Keratinocyte (primary cell): ENCODE measurements around the gene AOC1. TPM values are rescaled to one million over a fixed set of nuclear protein-coding genes. Genes with fewer than 3 reads are reported as not detected.

Experiments
- DNase-seq: peaks from one replicate; pipeline ENCODE4 v3.0.0-alpha.2; 2011; ENCODE audit warnings: low read depth, missing footprints, low spot score
- FAIRE-seq: peaks from 2 replicates; lab custom pipeline; 2011; peaks lifted over from hg19 to GRCh38; lab: Jason Lieb, UNC
- H2AFZ ChIP-seq: 2 replicates; pipeline ENCODE4 v1.6.0; 2012; ENCODE audit warnings: low read length, control low read depth, inconsistent platforms; ENCODE audit not compliant: control insufficient read depth
- H3K27ac ChIP-seq: 2 replicates; pipeline ENCODE4 v1.5.1; 2011; ENCODE audit warnings: low read length; ENCODE audit not compliant: control insufficient read depth, insufficient read depth
- H3K27me3 ChIP-seq: 3 replicates; pipeline ENCODE4 v1.6.0; 2011; ENCODE audit warnings: low read length; ENCODE audit not compliant: control insufficient read depth, insufficient read depth; ENCODE audit errors: extremely low read depth
- H3K36me3 ChIP-seq, 2 experiments: 2 replicates in 1 of 2; 3 replicates in 1 of 2; pipeline ENCODE4 v1.5.1; 2011; ENCODE audit warnings: low read length in 2 of 2, mild to moderate bottlenecking in 1 of 2; ENCODE audit not compliant: control insufficient read depth in 2 of 2, insufficient read depth in 2 of 2; ENCODE audit errors: extremely low read depth in 1 of 2
- H3K4me1 ChIP-seq: 3 replicates; pipeline ENCODE4 v1.5.1; 2011; ENCODE audit warnings: low read length; ENCODE audit not compliant: control insufficient read depth, insufficient read depth; ENCODE audit errors: extremely low read depth
- H3K4me2 ChIP-seq: 3 replicates; pipeline ENCODE4 v1.6.0; 2011; ENCODE audit warnings: low read depth, low read length; ENCODE audit not compliant: control insufficient read depth, insufficient read depth; ENCODE audit errors: extremely low read depth
- H3K4me3 ChIP-seq, 3 experiments: fragments of 200-600 bp in 1 of 3; sonication (generic) in 1 of 3; 2 replicates in 2 of 3; 3 replicates in 1 of 3; pipeline ENCODE4 v1.5.1; 2011 to 2016; ENCODE audit warnings: low read length in 3 of 3, mild to moderate bottlenecking in 3 of 3, control low read depth in 2 of 3, inconsistent platforms in 1 of 3, low read depth in 1 of 3, mixed read lengths in 1 of 3, mixed run types in 1 of 3, moderate library complexity in 1 of 3; ENCODE audit not compliant: control insufficient read depth in 2 of 3, insufficient read depth in 2 of 3; ENCODE audit errors: extremely low read depth in 1 of 3
- H3K79me2 ChIP-seq: 2 replicates; pipeline ENCODE4 v1.6.0; 2012; ENCODE audit warnings: low read length; ENCODE audit not compliant: control insufficient read depth, insufficient read depth
- H3K9ac ChIP-seq: 3 replicates; pipeline ENCODE4 v1.6.0; 2011; ENCODE audit warnings: low read length; ENCODE audit not compliant: control insufficient read depth, insufficient read depth; ENCODE audit errors: extremely low read depth
- H3K9me1 ChIP-seq: 3 replicates; pipeline ENCODE4 v1.6.0; 2011; ENCODE audit warnings: low read length; ENCODE audit not compliant: control insufficient read depth, insufficient read depth; ENCODE audit errors: extremely low read depth
- H3K9me3 ChIP-seq: 2 replicates; pipeline ENCODE4 v1.5.1; 2012; ENCODE audit warnings: low read depth, low read length; ENCODE audit not compliant: control insufficient read depth
- H4K20me1 ChIP-seq: 3 replicates; pipeline ENCODE4 v1.6.0; 2011; ENCODE audit warnings: low read length; ENCODE audit not compliant: control insufficient read depth, insufficient read depth; ENCODE audit errors: extremely low read depth
- EZH2 ChIP-seq: IDR thresholded peaks from one replicate; pipeline ENCODE4 v1.6.1; 2012; ENCODE audit warnings: inconsistent platforms, mild to moderate bottlenecking, low read length, moderate library complexity
- dilution Hi-C: fragments of 300-500 bp; cut with MboI; formaldehyde crosslinking; loops from one replicate; pipeline ENCODE4 v1.7.0; 2020; ENCODE audit warnings: low sequenced_read_pairs; ENCODE audit not compliant: extremely low pct_ligation_motif_present
- polyA plus RNA-seq, 5 experiments: library from polyadenylated mRNA; depleted of rRNA in 3 of 5; stranded (reverse) in 3 of 5; stranded (forward) in 1 of 5; unstranded in 1 of 5; fragments of >200 nt; gene quantifications; 1 replicate in 1 of 5; 2 replicates in 3 of 5; 3 replicates in 1 of 5; pipeline versions ENCODE4 v1.2.1 to v1.2.3, GENCODE V29; 2011 to 2012; ENCODE audit warnings: missing spikeins in 2 of 5, low read depth in 1 of 5, low replicate concordance in 1 of 5
- TF ChIP-seq, protein P1 (sequence below), 3 experiments: IDR thresholded peaks in 1 of 3; conservative IDR thresholded peaks in 1 of 3; optimal IDR thresholded peaks in 1 of 3; 2 replicates in 2 of 3; 3 replicates in 1 of 3; pipeline versions ENCODE3 to v1.5.1; 2011; ENCODE audit warnings: low read length in 3 of 3, mild to moderate bottlenecking in 3 of 3, moderate library complexity in 2 of 3, control low read depth in 1 of 3, inconsistent platforms in 1 of 3; ENCODE audit not compliant: insufficient read depth in 2 of 3; ENCODE audit errors: extremely low read depth in 1 of 3

Gene AOC1
- polyA plus RNA-seq, 1 donor (not counting 4 experiments of a cell fraction or from before 2014, with no cell fraction given) = not detected

DNA sequence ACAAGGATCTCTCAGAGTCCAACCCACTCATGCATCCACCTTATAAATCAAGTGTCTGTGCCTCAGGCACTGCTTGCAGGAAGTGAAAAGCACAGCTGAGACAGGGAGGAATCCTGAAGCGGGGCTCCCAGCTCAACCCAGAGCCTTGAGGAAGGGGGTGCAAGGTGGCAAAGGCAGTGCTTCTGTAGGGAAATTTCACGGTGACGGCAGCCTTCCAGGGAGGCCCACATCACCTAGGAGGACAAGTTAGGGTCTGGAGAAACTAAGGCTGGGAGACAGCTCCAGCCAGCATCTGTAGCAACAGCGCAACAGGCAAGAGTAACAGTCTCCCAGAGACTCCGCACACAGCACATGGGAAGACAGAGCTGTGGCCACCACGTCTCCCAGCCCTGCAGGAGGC lies 2.7 kb downstream of the AOC1 start:
- dilution Hi-C loops = no loop called here
- H3K4me2 ChIP-seq = no peak overlapping the region
- no peaks in the 10 kb centered on the region for H3K79me2 ChIP-seq
- H3K36me3 ChIP-seq = no peaks in the 10 kb centered on the region
- H4K20me1 ChIP-seq = no peaks in the 10 kb centered on the region
- no peak overlapping the region for H3K9ac ChIP-seq
- H3K4me3 ChIP-seq = no peak overlapping the region
- no peak for TF ChIP-seq EZH2
- TF ChIP-seq, protein P1, sequence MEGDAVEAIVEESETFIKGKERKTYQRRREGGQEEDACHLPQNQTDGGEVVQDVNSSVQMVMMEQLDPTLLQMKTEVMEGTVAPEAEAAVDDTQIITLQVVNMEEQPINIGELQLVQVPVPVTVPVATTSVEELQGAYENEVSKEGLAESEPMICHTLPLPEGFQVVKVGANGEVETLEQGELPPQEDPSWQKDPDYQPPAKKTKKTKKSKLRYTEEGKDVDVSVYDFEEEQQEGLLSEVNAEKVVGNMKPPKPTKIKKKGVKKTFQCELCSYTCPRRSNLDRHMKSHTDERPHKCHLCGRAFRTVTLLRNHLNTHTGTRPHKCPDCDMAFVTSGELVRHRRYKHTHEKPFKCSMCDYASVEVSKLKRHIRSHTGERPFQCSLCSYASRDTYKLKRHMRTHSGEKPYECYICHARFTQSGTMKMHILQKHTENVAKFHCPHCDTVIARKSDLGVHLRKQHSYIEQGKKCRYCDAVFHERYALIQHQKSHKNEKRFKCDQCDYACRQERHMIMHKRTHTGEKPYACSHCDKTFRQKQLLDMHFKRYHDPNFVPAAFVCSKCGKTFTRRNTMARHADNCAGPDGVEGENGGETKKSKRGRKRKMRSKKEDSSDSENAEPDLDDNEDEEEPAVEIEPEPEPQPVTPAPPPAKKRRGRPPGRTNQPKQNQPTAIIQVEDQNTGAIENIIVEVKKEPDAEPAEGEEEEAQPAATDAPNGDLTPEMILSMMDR (optimal IDR thresholded peaks at IDR 0.05 in 1 of 3, IDR thresholded peaks at IDR 0.05 in 1 of 3, conservative IDR thresholded peaks at IDR 0.05 in 1 of 3; ENCODE audit: extremely low read depth in 1 of 3, insufficient read depth in 2 of 3, low read length in 3 of 3) = no peak
- no peak overlapping the region for H2AFZ ChIP-seq
- no peaks in the 10 kb centered on the region for H3K9me3 ChIP-seq
- H3K27me3 ChIP-seq = peaks cover 6% of the 10 kb centered on the region
- no peaks in the 10 kb centered on the region for H3K9me1 ChIP-seq
- no peak for FAIRE-seq
- DNase-seq = no peak
- H3K4me1 ChIP-seq = peaks cover 3% of the 10 kb centered on the region
- no peak overlapping the region for H3K27ac ChIP-seq

DNA sequence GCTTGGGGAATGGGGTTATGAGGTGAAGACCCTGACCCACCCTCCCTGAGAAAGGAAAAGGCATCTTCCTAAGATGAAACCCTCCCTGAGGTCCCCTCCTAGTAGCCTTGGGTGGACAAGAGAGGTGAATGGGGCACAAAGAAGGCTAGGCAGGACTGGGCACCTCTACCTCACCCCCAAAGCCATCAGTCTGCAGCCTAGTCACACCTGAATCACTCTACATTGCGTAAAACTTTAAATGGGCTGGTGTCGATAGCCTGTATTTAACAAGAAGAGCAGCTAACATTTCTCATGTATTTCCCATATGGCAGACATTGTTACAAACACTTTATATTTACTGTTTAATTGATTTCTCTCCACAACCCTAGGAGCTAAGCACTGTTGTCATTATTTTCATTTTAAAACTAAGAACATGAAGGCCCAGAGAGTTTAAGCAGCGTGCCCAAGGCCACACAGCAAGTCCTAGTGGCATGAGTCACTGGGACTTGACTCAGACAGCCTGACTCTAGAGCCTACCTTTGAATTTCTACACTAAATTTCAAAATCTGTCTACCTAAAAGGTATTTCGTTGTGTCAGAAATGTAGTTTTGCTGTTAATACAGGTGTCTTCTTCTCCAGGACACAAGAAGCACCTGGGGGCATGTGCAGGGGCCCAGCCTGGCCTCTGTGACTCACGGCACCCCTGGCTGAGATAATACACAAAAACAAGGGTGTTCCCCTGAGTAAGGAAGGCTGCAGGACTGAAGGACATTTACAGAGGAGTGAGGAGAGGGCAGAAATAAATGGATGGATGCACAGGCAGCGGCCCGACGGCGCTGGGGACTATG lies 3.4 kb downstream of the AOC1 start:
- Histone ChIP-seq H3K4me2 (no peak overlapping the region), H3K36me3 (no peaks in the 10 kb centered on the region), H3K9me3 (no peaks in the 10 kb centered on the region), H3K79me2 (no peaks in the 10 kb centered on the region), H3K4me1 (peaks cover 3% of the 10 kb centered on the region), H3K4me3 (no peak overlapping the region), H3K9ac (no peak overlapping the region), H2AFZ (no peak overlapping the region), H3K9me1 (no peaks in the 10 kb centered on the region), H3K27me3 (peaks cover 9% of the 10 kb centered on the region), H3K27ac (no peak overlapping the region), H4K20me1 (no peaks in the 10 kb centered on the region)
- dilution Hi-C loops = no loop called here
- FAIRE-seq (no peak), DNase-seq (no peak)
- TF ChIP-seq, protein P1 (optimal IDR thresholded peaks at IDR 0.05 in 1 of 3, IDR thresholded peaks at IDR 0.05 in 1 of 3, conservative IDR thresholded peaks at IDR 0.05 in 1 of 3; ENCODE audit: extremely low read depth in 1 of 3, insufficient read depth in 2 of 3, low read length in 3 of 3) = no peak
- TF ChIP-seq EZH2 = no peak
